GM19238 (cell line): ENCODE data around the gene RHOJ.

Experiments
- DNase-seq: peaks from one replicate; pipeline ENCODE4 v3.0.0; 2011; ENCODE audit warnings: low spot score; ENCODE audit not compliant: insufficient read length

RHOJ gene

DNA sequence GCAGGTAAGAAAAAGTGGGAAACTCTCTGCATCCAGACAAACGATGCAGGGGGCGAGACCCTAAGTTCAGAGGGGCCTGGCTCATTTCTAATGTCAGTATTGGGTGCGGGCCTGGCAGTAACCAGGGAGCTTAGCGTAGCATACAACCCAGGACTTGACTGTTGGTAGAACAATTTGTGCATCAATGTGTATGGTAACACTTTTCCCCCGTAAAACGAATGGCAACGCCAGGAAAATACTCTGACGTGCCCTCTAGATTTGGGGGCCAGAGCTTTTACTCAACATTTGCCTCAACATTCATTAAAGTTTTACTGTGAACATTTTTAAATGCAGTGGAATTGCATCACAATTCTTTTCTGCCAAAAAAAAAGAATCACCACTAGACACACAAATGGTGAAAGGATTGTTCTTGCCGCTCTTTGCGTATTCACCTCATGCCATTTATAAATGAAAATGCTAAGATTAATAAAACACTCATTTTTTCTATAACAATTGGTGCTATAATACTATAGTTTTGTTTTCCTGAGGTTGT lies 867 bp downstream of the RHOJ start:
- no peak for DNase-seq

DNA sequence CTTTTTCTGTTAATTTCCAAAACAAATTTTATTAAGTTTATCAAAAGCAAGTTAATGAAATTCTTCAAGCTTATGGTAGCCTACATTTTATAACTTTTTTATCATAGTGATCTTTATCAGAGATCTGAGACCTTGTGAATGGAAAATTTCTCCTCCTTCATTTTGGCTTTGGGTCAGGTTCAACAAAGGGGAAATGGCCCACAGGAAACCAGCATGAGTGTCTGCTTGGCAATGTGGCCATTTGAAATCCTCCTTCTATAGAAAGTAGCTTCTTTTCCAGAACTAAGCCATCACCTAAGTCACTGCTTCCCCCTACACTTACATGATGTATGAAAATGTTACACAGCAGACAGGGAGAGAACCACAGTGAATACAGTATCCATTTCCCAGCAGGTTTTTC lies 1.6 kb downstream of the RHOJ start:
- DNase-seq = no peak

DNA sequence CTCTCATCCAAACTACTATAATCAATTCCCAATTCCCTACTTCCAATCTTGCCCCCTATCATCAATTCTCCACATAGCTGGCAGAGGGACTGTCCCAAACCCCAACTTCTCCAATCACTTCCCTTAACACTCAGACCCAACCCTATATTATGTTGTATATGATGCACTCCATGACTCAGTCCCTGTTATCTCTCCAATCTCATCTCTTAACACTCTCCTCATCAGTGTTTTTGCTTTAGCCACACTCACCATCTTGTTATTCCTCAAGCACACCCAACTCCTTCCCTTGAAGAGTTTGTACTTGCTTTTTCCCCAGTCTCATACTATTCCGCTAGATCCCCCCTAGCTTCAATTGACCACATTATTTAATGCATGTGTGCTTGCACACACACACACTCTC lies 4.9 kb downstream of the RHOJ start:
- no peak for DNase-seq

DNA sequence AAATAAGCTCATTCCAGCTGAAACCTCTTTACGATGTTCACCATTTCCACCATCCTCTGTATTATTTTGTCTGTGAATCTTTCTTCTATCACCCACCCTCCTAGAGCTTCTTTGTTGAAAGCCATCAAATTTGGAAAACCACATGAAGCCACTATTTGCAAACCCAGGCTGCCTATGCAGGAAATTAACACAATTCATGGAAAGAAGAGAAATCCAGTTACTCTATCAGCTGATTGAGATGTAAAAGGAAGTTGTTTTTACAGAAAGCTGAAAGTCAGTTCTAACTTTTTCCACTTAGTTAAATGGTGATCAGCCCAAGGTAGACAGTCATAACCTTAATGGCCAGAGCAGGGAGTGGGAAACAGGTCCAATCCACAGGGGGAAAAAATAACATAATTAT lies 6.6 kb downstream of the RHOJ start:
- no peak for DNase-seq

DNA sequence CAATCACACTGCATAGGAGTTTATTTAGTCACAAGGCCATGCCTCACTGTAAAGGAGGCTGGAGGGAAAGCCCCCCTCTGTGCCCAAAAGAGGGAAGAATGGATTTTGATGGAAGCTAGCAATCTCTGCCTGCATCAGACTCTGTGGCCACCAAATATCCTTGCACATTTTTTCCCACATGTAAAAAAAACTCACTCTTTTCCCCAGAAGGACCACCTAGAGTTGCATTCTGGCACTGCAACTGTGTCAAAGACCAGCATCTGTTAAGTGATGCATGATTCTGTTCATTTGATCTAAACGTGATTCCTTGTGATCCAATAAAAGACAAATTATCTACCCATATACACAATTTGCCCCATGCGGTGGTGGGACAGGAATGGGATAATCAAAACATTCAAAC lies 8.0 kb downstream of the RHOJ start:
- DNase-seq = no peak

DNA sequence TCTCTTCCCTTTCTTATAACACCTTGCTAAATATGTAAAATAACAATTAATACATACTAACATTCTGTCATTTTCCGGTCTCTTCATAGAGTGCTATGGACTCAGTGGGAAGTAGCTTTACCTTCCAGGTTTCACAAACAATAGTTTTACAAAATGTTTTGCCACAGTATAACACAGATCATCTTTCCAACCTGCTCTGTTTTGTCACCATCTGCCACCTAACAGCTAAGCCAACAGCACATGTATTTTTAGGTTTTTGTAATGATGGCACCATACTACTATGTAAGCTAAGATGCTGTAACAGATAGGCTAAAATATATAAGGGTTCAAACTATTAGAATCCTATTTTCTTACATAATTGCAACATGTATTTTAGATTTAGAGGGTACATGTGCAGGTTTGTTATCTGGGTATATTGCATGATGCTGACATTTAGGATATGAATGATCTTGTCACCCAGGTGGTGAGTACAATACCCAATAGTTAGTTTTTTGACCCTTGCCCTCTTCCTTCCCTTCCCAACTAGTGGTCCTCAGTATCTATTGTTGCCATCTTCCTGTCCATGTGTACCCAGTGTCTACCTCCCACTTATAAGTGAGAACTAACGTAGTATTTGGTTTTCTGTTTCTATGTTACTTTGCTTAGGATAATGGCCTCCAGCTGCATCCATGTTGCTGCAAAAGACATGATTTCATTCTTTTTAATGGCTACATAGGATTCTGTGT lies 8.7 kb downstream of the RHOJ start:
- DNase-seq = no peak

DNA sequence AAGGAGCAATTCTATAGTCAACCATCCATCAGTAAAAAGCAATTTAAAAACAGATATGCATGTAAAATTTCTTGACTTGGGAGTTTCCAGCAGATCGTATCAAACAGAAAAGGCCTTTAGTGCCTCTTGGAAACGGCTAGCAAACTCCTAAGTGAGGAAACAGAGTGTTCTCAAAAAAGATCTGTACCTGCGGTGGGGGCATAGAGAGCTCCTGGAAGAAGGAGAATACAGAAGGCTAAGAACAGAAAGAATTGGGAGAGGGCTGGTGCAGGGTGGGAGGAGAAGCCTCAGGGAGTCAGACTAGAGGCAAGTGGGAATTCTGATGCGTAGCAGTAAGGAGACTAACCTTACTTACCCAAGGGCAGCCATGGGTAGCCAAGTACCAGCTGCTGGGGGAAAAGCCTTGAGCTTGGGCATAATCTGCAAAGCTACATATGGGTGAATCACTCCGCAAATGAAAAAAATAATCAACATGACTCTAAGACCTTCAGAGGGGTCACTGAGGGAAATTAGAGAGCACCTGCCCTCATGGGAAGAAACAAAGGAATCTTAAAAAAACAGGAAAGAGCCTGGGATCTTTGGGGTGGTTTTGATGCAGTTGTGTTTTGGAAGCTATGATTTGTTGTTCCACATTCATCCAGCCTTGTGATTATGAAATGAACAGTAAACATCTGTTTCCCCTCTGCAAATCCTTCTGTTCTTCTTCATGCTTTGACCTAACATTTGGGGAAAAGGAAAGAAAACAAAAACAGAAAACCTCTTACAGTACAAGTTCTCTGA lies 10.4 kb downstream of the RHOJ start:
- no peak for DNase-seq

DNA sequence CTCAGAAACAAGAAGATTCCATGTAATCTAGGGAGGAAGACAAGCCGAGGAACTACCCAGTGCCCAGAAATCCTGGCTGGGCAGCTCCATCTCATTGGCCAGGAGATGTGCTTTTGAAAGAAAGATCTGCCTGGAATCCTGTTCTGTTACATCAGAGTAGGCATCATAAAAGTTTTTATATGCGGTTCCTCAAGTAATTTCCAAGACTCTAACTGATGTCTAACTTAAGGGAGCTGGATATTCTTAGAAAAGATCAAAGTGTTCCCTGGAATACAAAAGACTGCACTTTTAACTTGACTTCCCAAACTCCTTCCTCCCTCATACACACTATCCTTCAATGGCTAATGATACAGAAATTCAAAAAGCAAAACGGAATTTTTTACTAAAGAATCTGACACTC lies 16.3 kb downstream of the RHOJ start:
- no peak for DNase-seq

DNA sequence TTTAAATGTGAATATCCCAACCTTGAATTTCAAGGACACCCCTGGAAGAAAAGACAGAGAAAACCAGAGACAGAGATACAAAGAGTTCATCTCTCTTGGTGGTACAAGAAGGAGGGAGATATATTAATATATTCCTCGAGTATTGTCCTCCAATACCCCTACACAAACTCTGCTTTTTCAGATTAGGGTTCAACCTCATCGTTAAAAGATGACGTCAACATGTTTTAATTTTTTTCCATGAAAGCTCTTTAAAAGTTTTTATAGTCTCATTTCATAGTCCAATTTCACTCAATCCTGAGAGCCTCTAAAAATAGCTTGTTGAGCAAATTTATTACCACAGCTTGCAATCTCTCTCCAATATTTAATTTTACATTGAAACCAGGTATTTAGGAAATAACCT lies 19.4 kb downstream of the RHOJ start:
- no peak for DNase-seq

DNA sequence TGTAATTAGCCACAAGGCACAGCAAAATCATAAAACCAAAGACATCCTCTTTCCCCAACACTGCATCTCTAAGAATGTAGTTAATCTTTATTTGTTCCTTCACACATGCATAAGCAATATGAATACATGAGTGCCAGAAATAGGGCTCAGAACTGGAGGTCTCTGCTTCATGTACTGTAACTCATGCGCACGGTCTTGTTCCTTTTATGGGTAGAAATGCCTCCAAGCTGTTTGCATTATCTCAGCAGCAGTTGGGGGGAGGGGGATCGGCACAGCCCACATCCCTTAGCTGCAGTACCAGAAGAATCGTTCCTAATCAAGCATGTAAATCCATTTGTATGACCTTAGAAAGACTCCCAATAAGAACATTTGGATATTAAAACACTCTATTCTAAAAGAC lies 20.0 kb downstream of the RHOJ start:
- no peak for DNase-seq

DNA sequence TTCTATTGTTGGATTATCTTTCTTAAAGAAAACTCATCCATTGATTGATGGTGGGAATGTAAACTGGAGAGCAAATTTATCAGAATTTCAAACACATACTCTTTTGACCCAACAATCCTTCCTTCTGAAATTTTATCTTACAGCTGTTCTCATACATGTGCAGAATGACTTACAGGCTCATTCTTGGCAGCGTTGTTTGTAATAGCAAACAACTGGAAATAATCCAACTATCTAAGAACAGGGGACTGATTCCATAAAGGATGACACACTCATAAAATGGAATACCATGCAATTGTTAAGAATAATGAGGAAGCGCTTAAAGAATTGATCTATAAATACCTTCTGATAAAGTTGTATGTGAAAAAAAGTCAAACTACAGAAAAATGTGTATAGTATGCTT lies 24.0 kb downstream of the RHOJ start:
- DNase-seq = no peak

DNA sequence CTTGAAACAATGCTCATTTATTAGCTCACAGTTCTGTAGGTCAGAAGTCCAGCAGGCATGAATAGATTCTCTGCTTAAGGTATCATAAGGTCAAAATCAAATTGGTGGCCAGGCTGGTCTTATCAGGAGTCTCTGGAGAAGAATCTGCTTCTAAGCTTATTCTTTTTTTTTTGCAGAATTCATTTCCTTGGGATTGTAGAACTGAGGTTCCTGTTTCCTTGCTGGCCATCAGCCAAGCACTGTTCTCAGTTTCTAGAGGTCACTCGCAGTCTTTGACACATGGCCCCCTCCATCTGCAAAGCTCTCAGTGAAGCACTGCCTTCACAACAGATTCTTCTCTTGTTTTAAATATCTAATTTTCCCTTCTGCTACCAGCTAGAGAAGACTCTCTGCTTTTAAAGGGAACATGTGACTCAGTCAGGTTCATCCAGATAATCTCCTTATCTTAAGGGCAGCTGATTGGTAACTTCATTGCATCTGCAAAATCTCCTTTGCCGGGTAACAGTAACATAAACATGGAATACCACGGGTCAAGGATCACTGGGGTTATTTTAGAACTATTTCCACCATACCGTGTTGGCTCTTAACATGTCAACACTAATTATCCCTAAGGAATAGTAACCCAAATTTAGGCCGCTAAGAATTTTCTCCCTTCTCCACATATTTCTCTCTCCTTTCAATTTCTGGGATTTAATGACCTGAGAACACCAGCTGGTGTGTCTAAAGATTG lies 25.3 kb downstream of the RHOJ start:
- no peak for DNase-seq

DNA sequence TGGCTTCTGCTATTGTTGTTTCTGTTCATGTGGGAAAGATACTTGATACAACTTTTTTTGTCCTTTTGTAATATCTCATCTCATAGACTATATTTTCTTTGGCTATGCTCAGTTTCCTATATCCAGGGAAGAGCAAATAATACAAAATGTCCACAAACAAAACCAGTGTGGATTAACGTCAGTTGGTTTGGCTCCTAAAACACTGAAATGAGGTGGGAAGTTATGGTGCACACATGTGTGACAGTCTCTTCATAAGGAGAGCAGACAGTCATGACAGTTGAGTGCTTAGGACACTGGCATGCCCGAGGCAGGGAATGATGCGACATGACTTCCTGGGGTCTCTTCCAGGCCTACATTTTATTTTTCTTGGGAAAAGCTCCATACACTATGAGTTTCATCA lies 27.5 kb downstream of the RHOJ start:
- DNase-seq = no peak

DNA sequence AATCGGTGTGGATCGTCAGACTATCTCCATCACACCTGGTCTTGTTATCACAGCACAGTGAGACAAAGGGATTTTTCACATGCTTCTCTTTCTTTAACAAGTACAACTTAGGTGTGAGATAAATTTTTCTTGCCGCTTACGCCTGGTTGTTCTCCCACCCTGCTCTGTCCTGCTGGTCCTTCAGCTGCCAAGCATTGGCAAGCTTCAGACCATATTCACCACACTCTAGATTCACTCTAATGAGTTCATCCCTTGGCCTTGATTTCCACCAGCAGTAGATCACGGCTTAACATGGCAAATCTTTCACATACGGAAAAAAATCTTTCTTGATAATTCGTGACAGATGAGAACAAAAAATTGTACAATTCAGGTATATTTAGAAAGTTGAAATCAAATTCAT lies 33.5 kb downstream of the RHOJ start:
- no peak for DNase-seq

DNA sequence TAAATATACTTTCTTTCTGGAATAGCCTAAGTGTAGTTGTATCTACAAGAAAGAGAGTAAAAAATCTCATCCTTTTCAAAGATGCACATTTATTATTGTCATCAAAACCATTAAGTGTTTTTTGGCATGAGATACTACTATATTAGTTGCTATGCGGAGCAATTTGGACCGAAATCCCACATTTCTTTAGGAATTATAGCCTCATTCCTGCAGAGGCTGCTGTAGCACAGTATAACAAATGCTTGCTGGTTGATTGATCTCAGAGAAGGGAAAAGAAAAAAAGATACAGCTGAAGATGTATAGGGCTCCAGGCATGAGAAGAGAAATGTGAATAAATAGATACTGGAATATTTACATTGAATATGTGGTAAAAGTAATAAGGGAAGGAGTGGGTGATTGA lies 36.0 kb downstream of the RHOJ start:
- no peak for DNase-seq

DNA sequence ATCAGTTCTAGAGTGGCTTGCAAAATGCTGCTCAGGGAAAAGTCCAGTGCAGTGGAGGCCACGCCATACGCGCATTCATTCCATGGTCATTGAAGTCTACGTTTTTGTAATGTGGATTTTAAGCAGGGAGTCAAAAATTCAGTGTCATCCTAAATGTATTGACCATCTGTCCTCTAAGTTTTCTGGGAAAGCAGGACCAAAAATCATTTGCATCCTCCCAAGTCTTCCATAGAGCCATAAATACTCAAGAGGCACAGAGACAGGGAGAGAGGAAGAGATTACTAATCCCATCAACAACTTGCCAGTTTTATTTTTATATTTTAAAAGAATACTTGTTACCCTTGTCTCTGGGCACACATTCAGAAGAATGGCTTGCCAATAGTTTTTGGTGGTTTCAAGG lies 36.9 kb downstream of the RHOJ start:
- no peak for DNase-seq

DNA sequence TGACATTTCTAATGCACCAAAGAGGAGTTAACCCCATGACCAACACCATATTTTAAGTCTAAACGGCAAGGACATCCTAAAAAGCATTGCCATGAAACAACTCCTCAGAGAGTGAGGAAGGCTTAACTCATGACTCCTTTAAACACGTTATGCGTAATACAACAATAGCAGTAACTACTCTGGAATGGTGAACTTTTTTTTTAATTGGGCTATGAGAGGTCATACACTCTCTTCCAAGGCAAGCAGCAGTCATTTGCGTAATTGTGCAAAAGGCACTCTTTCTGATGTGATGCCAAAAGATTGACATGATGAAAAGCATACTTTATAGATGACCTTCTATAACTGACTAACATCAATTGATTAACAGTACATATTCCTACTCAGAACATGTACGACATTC lies 39.4 kb downstream of the RHOJ start:
- no peak for DNase-seq

DNA sequence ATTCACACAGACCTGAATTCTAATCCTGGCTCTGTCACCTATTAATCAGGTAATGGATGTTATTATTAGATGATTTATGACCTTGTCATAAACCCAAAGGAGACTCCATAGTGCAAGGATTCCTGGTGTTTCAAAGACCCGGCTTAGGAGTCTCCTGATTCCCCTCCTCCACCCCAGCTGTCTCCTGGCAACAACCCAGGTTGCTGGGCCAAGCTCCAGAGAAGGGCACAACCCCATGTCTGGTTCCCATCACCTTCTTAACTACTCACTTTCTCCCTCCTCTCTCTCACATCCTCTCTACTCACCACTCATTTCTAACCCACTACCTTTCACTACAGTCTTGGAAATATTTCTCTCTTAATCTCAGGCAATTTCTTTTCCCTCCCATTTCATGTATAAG lies 41.6 kb downstream of the RHOJ start:
- DNase-seq = no peak

DNA sequence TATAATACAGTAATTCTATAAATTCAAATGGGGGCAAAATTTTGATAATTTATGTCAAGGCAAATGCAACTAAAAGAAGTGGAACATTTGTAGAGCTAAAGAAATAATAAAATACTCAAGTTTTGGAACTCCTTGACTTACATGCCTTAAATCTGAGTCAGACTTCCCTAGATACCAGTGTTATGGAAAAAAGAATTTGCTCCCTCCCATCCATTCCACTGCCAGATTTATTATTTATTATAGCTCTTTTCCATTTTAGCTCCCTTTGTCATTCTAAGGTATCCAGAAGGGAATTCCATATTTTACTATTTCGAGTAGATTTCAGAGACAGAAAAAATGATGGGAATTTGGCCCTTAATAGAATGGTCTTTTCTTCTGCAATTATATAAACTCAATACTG lies 44.0 kb downstream of the RHOJ start:
- DNase-seq = no peak

DNA sequence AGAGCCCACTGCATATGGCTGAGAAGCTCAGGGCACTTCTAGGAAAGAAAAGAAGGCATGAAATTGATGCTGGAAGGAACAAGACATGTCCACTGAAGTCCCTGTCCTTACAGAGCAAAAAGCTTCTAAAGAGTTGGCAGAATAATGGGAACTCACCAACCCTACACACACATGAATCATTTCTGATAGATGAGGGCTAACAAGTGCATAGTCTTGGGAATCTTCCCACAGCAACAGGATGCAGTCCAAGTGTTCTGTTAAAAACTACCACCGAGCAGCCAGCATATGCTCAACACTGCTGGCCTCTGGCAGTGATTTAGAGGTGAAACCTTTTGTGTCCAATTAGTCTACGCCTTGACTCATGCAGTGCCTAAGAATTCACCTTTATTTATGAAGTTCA lies 44.8 kb downstream of the RHOJ start:
- DNase-seq = no peak

DNA sequence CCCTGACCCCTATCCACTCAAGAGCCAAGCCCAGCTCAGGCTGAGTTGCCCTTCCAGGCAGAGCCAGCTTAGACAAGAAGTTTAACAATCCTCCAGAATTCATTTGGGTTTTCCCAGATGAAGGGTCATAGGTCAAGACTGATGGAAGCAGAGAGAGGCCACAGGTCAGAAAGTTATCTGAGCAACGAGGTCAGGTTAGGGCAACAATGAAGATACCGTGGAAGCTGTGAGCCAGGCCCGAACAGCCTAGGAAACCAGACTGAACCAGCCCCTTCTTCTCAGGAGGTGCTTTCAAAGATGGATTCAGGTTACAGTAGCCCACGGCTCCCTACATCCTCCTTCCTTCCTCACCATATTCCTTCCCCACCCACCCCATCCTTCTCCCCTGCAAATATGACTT lies 53.1 kb downstream of the RHOJ start:
- DNase-seq = no peak

DNA sequence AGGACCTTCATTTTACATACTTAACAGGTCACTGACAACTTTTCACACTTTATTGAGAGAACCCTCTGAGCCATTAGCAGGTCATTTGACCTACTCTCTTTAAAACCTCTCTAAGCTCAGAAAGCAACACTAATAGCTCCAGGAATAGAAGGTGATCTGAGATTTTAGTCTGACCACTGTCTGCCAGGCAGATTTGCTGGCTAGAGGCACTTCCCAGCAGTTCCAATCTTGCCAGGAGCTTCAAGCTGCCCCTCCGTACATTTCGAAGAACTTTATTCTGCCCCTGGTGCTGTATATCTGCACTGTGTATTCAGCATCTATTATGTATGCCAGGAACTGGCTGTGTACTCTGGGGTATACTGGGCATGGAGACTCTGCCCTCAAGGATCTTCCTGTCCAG lies 58.2 kb downstream of the RHOJ start:
- DNase-seq = no peak
